ENCODE data around the gene PBX1.

DNA sequence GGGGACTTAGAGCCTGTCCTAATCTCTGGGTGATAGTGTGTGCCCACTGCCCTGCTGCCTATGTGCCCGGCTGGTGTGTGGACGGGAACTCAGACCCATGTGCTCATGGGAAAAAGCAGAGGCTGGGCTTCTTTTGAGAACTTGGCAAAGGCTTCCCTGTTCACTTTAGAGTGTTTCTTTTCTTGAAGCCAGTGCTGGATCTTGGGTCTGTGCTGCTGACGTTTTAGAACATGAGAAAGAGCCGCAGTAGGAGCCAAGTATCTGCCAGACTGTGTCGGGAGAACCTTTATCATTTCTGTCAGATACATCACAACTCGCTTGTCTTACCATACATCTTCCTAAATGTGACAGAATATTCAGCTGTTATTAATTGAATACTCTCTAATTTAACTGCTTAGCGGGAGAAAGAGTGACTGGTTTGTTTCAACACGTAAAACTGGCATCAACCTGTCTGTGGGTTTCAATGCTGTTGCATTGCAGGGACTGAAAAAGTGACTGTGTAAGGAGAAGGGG lies 195.2 kb downstream of the PBX1 start:
- TF ChIP-seq POLR2A (IDR thresholded peaks at IDR 0.05), result peak in 1 of 4 donors; percentile 6
- TF ChIP-seq, protein P1, sequence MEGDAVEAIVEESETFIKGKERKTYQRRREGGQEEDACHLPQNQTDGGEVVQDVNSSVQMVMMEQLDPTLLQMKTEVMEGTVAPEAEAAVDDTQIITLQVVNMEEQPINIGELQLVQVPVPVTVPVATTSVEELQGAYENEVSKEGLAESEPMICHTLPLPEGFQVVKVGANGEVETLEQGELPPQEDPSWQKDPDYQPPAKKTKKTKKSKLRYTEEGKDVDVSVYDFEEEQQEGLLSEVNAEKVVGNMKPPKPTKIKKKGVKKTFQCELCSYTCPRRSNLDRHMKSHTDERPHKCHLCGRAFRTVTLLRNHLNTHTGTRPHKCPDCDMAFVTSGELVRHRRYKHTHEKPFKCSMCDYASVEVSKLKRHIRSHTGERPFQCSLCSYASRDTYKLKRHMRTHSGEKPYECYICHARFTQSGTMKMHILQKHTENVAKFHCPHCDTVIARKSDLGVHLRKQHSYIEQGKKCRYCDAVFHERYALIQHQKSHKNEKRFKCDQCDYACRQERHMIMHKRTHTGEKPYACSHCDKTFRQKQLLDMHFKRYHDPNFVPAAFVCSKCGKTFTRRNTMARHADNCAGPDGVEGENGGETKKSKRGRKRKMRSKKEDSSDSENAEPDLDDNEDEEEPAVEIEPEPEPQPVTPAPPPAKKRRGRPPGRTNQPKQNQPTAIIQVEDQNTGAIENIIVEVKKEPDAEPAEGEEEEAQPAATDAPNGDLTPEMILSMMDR (IDR thresholded peaks at IDR 0.05), result no peak

All from esophagus squamous epithelium (tissue), 4 donors.